22Rv1 (cell line): ENCODE results near the gene PLCXD3.

Experiments used
- H3K27ac ChIP-seq: fragments of 450-650 bp; 2 replicates; pipeline ENCODE4 v1.5.1; 2017
- ZFX ChIP-seq: fragments of 450-650 bp; IDR thresholded peaks from 2 replicates; pipeline ENCODE4 v1.6.1; 2017; ENCODE audit warnings: antibody characterized with exemption, borderline replicate concordance
- TF ChIP-seq, protein P1 (sequence below): fragments of 450-650 bp; IDR thresholded peaks from 2 replicates; pipeline ENCODE4 v1.5.1; 2017; ENCODE audit warnings: mild to moderate bottlenecking

The PLCXD3 gene

DNA sequence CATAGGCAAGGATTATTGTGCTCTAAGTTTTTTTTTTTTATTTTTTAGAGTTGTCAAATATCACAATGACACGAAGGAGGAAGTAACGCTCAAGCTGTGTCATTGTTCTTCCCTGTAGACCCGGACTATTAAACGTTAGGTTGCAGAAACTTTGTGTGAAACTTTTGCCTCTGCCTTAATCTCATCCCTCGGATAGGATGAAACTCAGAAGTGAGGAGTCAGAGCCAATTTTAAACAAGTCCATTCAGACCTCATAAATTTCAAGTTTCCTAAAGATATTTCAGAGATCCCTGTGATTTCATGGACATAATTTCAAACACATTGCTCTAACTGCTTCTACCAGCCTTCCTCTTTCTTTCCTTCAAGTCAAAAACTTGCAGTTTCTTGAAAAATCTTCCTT lies 198.3 kb downstream of the PLCXD3 start:
- no peak overlapping the region for H3K27ac ChIP-seq
- no peak for TF ChIP-seq ZFX
- TF ChIP-seq, protein P1, sequence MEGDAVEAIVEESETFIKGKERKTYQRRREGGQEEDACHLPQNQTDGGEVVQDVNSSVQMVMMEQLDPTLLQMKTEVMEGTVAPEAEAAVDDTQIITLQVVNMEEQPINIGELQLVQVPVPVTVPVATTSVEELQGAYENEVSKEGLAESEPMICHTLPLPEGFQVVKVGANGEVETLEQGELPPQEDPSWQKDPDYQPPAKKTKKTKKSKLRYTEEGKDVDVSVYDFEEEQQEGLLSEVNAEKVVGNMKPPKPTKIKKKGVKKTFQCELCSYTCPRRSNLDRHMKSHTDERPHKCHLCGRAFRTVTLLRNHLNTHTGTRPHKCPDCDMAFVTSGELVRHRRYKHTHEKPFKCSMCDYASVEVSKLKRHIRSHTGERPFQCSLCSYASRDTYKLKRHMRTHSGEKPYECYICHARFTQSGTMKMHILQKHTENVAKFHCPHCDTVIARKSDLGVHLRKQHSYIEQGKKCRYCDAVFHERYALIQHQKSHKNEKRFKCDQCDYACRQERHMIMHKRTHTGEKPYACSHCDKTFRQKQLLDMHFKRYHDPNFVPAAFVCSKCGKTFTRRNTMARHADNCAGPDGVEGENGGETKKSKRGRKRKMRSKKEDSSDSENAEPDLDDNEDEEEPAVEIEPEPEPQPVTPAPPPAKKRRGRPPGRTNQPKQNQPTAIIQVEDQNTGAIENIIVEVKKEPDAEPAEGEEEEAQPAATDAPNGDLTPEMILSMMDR = no peak

DNA sequence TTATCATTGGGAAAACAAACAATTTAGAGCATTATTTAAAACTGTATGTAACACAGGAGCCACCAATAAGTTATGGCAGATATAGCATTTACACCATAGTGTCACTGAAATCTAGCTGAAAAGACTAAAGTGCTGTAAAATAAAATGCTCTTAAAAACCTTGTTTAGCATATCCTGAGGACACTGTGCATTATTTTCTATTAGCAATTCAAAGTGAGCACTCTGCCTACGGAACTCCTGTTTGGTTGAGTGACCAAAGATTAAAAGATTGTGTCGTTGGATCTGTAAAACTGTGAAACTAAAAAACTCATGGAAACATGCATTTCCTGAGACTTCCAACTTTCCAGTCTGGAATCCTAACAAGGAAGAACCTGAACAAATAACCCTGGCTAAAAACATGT lies 201.1 kb downstream of the PLCXD3 start:
- TF ChIP-seq ZFX = no peak
- TF ChIP-seq, protein P1 = no peak
- H3K27ac ChIP-seq = no peak overlapping the region

DNA sequence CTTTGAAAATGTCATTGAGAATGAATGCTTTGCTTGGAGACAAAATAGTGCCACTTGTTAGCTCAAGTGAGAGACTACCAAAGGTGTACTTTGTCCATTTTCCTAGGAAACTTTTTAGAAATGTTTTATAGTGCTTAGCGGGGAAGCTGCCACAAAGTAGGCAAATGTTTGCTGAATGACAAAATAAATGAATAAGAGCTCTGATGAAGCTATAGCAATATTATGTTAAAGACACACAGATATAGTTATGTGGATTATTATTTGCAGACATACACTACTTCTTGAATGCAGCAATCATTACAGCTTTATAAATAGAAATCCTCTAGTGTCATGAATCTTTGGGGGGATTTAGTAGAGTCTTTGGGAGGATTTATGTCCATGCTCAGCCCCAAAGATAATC lies 204.4 kb downstream of the PLCXD3 start:
- TF ChIP-seq ZFX = no peak
- H3K27ac ChIP-seq = no peak overlapping the region

DNA sequence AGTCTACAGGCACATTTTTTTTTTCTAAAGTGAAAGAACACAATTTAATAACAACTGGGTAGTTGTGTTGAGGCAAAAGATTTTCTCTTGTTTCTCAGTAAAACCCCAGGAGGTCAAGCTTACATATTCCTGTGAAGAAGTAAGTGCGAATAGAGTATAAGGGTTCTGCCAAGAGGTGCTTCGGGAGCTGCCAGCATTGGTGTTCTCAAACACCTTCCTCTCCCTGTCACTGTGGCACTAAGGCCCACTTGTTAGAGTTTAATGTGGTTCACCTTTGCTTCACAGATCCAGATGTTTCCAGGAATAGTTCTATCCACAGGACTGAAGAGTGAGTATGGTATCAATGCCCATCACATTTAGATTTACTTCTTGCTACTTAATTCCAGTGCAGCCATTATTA lies 205.3 kb downstream of the PLCXD3 start:
- H3K27ac ChIP-seq = no peak overlapping the region
- TF ChIP-seq ZFX = no peak
- TF ChIP-seq, protein P1 = no peak

DNA sequence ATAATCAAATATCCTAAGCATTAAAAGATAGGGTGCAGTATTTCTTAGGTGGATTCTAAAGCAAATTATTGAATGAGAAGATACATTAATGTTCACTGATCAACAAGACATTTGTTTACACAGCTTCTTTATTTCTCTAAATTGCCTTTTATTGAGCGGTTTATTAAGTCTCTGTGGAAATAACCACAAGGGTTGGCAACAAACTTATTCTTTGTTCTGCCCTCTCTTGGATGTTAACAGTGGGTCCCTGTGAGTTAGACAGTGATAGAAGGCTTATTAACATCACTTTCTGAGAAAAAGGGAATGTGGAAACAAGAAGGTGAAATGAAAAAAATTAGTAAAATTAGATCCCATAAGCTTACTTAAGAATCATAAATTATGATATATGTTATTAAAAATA lies 214.3 kb downstream of the PLCXD3 start:
- no peak overlapping the region for H3K27ac ChIP-seq
- TF ChIP-seq, protein P1 = no peak
- no peak for TF ChIP-seq ZFX

DNA sequence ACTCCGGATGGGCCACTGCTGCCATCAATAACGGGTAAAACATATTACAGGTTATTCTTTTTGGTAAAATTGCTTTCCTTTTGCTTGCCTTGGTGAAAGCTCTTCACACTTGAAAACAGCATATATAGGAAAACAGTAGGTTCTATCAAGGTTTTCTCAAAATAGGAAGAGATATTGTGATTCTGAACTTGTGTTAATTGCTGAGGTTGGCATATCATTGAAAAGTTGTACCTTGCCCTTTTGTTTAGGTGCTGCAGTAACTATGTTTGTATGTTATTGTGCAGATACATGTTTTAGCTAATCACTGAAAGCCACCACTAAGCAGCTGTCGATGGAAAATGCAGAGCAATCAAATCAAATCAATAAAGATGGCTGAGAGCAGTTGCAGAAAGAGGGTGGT lies 219.1 kb downstream of the PLCXD3 start:
- TF ChIP-seq, protein P1 = no peak
- no peak for TF ChIP-seq ZFX
- no peak overlapping the region for H3K27ac ChIP-seq

DNA sequence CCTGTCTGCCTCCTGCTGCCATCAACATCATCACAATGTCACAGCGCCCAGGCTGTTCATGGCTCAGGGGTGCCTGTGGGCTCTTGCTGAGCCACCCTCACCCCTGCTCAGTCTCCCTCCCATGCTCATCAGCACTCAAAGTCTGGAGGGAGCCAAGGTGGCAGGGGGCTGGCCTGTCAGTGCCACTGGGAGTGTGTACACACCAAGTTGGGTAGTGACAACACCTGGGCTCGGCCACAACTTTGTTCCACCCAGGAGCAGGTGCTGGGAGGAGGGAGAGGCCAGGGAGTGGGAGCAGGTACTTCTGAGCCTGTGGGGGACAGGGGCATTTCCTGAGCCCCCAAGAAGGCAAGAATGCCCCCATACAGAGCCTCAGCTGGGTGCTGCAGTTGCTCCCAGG lies 219.6 kb downstream of the PLCXD3 start:
- TF ChIP-seq ZFX = no peak
- TF ChIP-seq, protein P1 = no peak
- H3K27ac ChIP-seq = no peak overlapping the region

DNA sequence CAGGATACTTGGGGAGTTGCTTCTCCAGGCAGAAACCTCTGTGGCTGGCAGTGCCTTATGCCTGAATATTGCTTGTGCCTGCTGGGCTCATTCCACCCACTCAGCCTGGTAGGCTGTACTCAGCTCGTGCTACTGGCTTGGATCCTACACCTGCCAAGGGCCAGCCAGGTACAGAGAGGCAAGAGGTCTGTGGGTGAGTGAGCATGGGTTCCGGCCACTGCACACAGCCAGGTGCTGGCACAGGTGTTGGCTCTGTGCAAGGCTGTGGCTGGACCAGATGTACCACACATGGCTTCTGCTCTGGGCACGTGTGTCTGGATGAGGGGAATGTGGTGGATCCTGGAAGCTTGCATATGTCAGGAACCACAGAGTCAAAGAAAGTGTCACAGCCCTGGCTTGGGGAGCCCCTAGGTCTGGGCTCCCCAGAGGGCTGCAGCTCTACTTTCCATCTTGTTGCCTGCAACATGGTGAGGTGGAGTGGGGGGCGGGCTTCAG lies 220.4 kb downstream of the PLCXD3 start:
- no peak for TF ChIP-seq ZFX
- TF ChIP-seq, protein P1 = no peak
- H3K27ac ChIP-seq = no peak overlapping the region
